GM12874 (cell line): ENCODE results near the gene HOXC13.

Experiments used
- TF ChIP-seq, protein P1 (sequence below): IDR thresholded peaks from 2 replicates; pipeline ENCODE4 v1.5.1; 2011; ENCODE audit warnings: low read depth, mild to moderate bottlenecking, control low read depth, low read length, moderate library complexity; ENCODE audit not compliant: insufficient read depth

HOXC13 gene

DNA sequence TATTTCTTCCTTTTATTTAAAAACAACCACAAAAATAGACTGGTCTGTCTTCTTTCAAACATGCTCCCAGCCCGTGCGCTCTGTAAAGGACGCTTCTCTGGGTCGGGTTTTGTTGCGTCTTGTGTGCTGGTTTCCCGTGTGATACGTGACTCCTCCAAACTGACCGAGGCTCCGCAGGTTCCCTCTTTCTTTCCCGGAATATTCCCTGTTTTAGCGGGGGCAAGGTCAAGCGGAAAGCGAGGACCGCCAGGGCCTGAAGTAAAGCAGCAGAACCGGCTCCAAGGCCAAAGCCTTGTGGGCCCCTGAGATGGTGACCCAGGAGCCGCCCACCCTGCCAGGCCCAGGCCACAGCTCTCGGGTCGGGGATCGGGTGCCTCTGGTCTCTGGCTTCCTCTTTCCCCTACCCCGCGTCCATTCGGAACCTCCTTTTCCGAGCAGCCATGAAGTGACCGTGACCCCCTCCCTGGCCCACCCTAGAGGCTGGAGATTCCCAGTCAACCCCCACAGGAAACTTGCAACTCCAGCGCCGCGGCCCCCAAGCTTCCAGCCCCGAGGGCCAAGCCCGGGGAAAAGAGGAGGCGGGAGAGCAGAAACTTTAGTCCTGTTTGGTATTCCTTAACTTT is 45.4 kb downstream of the HOXC13 start:
- TF ChIP-seq, protein P1, sequence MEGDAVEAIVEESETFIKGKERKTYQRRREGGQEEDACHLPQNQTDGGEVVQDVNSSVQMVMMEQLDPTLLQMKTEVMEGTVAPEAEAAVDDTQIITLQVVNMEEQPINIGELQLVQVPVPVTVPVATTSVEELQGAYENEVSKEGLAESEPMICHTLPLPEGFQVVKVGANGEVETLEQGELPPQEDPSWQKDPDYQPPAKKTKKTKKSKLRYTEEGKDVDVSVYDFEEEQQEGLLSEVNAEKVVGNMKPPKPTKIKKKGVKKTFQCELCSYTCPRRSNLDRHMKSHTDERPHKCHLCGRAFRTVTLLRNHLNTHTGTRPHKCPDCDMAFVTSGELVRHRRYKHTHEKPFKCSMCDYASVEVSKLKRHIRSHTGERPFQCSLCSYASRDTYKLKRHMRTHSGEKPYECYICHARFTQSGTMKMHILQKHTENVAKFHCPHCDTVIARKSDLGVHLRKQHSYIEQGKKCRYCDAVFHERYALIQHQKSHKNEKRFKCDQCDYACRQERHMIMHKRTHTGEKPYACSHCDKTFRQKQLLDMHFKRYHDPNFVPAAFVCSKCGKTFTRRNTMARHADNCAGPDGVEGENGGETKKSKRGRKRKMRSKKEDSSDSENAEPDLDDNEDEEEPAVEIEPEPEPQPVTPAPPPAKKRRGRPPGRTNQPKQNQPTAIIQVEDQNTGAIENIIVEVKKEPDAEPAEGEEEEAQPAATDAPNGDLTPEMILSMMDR = no peak

DNA sequence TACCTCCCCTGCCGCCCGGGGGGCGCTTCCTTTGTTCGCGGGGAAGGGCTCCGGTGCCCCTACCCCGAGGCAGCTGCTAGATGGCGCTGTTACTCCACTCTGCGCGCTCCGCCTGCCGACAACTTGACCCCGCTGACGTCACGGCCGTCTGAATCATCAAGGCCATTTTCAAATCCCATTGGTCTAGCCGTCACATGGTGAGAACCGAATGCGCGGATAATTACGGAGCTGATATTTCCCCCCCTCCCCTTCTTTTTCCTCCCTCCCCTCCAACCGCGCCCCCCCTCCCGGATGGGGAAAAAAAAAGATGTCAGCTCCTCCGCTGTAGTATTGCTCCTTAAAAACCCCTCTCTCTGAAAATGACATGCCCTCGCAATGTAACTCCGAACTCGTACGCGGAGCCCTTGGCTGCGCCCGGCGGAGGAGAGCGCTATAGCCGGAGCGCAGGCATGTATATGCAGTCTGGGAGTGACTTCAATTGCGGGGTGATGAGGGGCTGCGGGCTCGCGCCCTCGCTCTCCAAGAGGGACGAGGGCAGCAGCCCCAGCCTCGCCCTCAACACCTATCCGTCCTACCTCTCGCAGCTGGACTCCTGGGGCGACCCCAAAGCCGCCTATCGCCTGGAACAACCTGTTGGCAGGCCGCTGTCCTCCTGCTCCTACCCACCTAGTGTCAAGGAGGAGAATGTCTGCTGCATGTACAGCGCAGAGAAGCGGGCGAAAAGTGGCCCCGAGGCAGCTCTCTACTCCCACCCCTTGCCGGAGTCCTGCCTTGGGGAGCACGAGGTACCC is 46.5 kb downstream of the HOXC13 start, which contains the start of gene HOXC10:
HOXC10 (plus strand) TSS at position 246 of the 791 bp plus-strand sequence; CDS start at position 360, 114 bp downstream.
- TF ChIP-seq, protein P1 = peak; percentile 80

- TF ChIP-seq, protein P1 = no peak
Observed at GRCh38 chr12:53985692-53985993, 47.0 kb downstream of the HOXC13 start.

DNA sequence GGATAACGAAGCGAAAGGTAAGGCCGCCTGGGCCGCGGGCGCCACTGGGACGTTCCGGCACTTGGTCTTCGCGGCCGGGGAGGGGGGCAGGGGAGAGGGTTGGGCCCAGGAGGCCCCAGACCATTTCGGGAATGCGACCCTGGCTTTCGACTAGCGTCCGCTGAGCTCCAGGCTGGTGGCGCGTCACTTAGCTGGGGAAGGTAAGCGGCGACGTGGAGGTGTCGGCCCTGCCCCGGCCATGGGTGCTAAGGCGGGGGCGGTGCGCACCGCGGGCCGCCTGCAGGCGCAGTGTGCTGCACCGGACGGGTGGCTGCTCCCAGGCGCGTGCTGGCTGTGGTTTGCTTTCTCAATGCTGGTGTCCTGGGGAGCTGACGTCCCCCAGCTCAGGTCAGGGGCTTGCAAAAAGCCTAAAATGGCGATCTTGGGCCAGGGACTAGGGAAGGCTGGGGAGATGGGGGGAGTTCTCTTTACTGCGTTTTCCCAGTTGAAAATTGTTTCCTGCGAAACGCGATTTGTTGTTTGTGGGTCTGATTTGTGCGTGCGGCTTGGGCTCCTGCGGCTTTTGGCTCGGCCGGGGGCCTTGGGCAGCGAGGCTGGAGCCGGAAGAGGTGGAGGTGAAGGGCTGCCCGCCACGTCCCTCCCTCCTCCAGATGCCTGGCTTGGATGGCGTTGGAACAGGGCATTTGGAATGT is 47.5 kb downstream of the HOXC13 start:
- TF ChIP-seq, protein P1 = no peak

- TF ChIP-seq, protein P1 = no peak
Observed at GRCh38 chr12:53986686-53987483, 48.3 kb downstream of the HOXC13 start.

- TF ChIP-seq, protein P1 = no peak
Observed at GRCh38 chr12:53987787-53988230, 49.2 kb downstream of the HOXC13 start.
